ENCODE results near the gene FAM13C. TPM values are rescaled to one million over a fixed set of nuclear protein-coding genes. Genes with fewer than 3 reads are reported as not detected.

The FAM13C gene
- total RNA-seq, 6 donors from 2014 or later, result 4.1 to 15.7 (median 8.9) TPM

DNA sequence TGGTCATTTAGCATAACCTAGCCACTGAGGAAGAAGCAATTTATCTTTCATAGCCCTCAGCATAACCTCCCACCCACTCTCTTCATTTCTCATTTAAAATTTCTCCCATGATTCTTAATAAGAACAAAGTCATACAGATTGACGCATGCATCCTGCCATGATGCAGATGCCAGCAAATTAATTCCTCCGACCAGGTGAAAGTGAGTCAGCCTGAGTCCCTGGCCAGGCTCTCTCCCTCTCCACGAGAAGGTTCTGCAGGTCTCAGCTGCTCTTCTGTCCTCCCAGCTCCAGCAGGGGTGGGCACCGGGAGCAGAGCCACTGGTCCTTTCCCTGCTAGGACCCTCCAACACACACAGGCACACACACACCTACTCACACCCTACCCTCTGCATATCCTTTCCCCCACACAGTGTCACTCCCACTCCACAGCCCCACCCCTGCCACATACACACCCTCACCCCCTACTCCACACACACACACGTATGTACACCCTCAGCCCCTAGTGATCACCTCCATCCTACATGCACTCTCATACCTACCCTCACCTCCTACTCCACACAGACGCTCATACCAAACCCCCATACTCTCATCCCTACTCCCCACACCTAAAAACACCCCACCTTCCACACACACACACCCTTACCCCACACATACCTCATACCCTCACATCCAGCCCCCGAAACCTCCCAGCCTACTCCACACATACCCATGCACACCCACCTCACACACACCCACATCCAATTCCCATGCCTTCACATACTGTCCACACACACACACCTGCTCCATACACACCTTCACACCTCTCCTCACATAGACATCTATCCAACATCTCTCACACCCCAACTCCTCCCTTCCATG, 78.0 kb downstream of the FAM13C start:
- H3K36me3 ChIP-seq, result no peaks in the 10 kb centered on the region
- no peak overlapping the region for H3K4me3 ChIP-seq
- no peaks in the 10 kb centered on the region for H3K27me3 ChIP-seq
- 78 to 85% methylated on average over 7 of the region's 7 CpGs for WGBS, 2 donors
- peak in 1 of 2 donors; percentile 41 for ATAC-seq (ENCODE audit: low FRiP score in 2 of 2)
- peaks cover 0 to 3% (median 0%) of the 10 kb centered on the region in 4 donors for H3K4me1 ChIP-seq
- TF ChIP-seq, protein P1, sequence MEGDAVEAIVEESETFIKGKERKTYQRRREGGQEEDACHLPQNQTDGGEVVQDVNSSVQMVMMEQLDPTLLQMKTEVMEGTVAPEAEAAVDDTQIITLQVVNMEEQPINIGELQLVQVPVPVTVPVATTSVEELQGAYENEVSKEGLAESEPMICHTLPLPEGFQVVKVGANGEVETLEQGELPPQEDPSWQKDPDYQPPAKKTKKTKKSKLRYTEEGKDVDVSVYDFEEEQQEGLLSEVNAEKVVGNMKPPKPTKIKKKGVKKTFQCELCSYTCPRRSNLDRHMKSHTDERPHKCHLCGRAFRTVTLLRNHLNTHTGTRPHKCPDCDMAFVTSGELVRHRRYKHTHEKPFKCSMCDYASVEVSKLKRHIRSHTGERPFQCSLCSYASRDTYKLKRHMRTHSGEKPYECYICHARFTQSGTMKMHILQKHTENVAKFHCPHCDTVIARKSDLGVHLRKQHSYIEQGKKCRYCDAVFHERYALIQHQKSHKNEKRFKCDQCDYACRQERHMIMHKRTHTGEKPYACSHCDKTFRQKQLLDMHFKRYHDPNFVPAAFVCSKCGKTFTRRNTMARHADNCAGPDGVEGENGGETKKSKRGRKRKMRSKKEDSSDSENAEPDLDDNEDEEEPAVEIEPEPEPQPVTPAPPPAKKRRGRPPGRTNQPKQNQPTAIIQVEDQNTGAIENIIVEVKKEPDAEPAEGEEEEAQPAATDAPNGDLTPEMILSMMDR (IDR thresholded peaks at IDR 0.05), result no peak
- DNase-seq, result no peak
- H3K9me3 ChIP-seq, result no peaks in the 10 kb centered on the region
- H3K27ac ChIP-seq, result no peak overlapping the region

GRCh38 chr10:59283456-59284091, 78.8 kb downstream of the FAM13C start:
- no peaks in the 10 kb centered on the region for H3K36me3 ChIP-seq
- TF ChIP-seq EP300 (IDR thresholded peaks at IDR 0.05), result no peak
- TF ChIP-seq, protein P1 (IDR thresholded peaks at IDR 0.05), result no peak
- H3K27me3 ChIP-seq, result no peaks in the 10 kb centered on the region
- no peak overlapping the region for H3K27ac ChIP-seq
- H3K9me3 ChIP-seq, result no peaks in the 10 kb centered on the region
- 43 to 51% methylated on average over 9 of the region's 9 CpGs for WGBS, 2 donors
- H3K4me3 ChIP-seq, result no peak overlapping the region
- DNase-seq (no peak), ATAC-seq (ENCODE audit: low FRiP score in 2 of 2) (no peak)
- H3K4me1 ChIP-seq, result peaks cover 0 to 3% (median 0%) of the 10 kb centered on the region in 4 donors

GRCh38 chr10:59281861-59282260, 80.5 kb downstream of the FAM13C start:
- 80 to 86% methylated on average over 1 of the region's 1 CpG for WGBS, 2 donors
- no peaks in the 10 kb centered on the region for H3K36me3 ChIP-seq
- ATAC-seq (ENCODE audit: low FRiP score in 2 of 2) (no peak), DNase-seq (no peak)
- H3K4me1 ChIP-seq, result peaks cover 0 to 3% (median 0%) of the 10 kb centered on the region in 4 donors
- no peaks in the 10 kb centered on the region for H3K27me3 ChIP-seq
- H3K9me3 ChIP-seq, result no peaks in the 10 kb centered on the region
- TF ChIP-seq, protein P1 (IDR thresholded peaks at IDR 0.05), result no peak
- no peak for TF ChIP-seq EP300 (IDR thresholded peaks at IDR 0.05)
- TF ChIP-seq POLR2AphosphoS5 (IDR thresholded peaks at IDR 0.05), result no peak
- no peak for TF ChIP-seq POLR2A (IDR thresholded peaks at IDR 0.05)
- H3K4me3 ChIP-seq, result no peak overlapping the region
- no peak overlapping the region for H3K27ac ChIP-seq

DNA sequence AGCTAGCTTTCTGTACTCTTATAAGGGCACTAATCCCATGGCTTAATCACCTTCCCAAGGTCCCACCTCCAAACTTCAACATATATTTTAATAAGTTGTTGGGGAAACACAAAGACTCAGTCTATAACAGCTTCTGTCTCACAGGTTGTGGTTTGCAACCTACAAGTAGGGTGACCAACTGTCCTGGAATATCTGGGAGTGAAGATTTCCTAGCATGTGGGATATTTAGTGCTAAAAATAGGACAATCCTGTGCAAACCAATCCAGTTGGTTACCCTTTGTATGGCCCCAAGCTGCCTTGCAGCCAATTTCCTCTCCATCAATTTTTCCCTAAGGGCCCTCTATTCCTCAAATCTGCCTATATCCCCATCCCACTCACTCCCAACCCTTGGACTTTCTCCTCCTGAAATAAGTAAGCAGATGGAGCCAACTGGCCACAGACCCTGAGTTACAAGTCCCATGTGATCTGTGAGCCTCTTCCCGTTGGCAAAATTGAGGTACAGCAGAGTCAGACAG, 82.3 kb downstream of the FAM13C start:
- Histone ChIP-seq H3K9me3 (no peaks in the 10 kb centered on the region), H3K4me1 (no peaks in the 10 kb centered on the region)
- ATAC-seq (ENCODE audit: low FRiP score in 2 of 2), result no peak

More for the DNA sequence above, 82.3 kb downstream of the FAM13C start:
- DNase-seq, result no peak
- WGBS, 2 donors, result 95 to 100% methylated on average over 1 of the region's 1 CpG
- H3K4me3 ChIP-seq, result no peak overlapping the region
- TF ChIP-seq, protein P1 (IDR thresholded peaks at IDR 0.05), result no peak
- TF ChIP-seq POLR2A (IDR thresholded peaks at IDR 0.05) (no peak), POLR2AphosphoS5 (IDR thresholded peaks at IDR 0.05) (no peak), EP300 (IDR thresholded peaks at IDR 0.05) (no peak)
- H3K36me3 ChIP-seq, result no peaks in the 10 kb centered on the region
- H3K27ac ChIP-seq, result no peak overlapping the region
- no peaks in the 10 kb centered on the region for H3K27me3 ChIP-seq
